OCI-LY3 (cell line): Measurements from ENCODE around the gene MMP3.

ENCODE experiments used
- EZH2phosphoT487 ChIP-seq: fragments of 200-600 bp; shearing (Covaris generic); IDR thresholded peaks from 2 replicates; pipeline ENCODE4 v1.6.1; 2018; ENCODE audit warnings: antibody characterized with exemption, mixed run types, low read depth
- TF ChIP-seq, protein P1 (sequence below): fragments of 200-600, 300-600 bp; sonication (generic); IDR thresholded peaks from 2 replicates; pipeline ENCODE4 v1.5.1; 2014; ENCODE audit warnings: antibody characterized with exemption, low read length, low read depth

GRCh38 chr11:102792604-102793003, 50.8 kb downstream of the MMP3 start:
- TF ChIP-seq, protein P1, sequence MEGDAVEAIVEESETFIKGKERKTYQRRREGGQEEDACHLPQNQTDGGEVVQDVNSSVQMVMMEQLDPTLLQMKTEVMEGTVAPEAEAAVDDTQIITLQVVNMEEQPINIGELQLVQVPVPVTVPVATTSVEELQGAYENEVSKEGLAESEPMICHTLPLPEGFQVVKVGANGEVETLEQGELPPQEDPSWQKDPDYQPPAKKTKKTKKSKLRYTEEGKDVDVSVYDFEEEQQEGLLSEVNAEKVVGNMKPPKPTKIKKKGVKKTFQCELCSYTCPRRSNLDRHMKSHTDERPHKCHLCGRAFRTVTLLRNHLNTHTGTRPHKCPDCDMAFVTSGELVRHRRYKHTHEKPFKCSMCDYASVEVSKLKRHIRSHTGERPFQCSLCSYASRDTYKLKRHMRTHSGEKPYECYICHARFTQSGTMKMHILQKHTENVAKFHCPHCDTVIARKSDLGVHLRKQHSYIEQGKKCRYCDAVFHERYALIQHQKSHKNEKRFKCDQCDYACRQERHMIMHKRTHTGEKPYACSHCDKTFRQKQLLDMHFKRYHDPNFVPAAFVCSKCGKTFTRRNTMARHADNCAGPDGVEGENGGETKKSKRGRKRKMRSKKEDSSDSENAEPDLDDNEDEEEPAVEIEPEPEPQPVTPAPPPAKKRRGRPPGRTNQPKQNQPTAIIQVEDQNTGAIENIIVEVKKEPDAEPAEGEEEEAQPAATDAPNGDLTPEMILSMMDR = no peak
- no peak for TF ChIP-seq EZH2phosphoT487
